Measurements from ENCODE around the gene CTNNBL1.
A peak's percentile ranks its signal among the peaks of the same experiment; 100 is the strongest.

The CTNNBL1 gene

DNA sequence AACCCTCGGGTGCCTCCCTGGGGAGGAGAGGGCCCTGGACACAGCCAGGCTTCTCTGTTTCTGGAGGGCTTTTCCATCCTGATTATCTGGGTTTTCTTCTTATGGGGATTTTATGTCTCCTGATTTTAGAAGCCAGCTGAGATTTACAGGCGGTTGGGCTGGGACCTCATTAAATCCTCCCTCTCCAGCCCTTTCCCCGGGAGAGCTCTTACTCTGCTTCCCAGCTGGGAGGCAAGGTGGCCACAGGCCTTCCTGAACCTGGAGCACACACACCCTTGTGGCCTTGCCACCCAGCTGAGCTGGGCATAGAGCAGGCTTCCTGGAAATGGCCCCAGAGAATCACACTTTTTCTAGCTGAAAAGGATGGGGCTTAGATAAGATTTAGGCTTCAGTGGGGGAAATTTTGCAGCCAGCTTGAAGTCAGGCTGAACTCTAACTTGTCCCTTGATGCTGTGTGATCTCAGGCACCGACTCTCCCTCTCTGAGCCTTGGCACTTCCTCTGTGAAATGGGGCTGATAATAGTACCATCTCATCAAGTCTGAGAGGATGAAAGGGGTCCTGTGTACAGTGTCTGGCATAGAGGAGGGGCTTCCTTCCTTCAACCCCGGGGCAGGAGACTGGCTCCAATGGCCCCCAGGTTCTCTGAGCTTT, 225.7 kb downstream of the CTNNBL1 start:
- DNase-seq: no peak

DNA sequence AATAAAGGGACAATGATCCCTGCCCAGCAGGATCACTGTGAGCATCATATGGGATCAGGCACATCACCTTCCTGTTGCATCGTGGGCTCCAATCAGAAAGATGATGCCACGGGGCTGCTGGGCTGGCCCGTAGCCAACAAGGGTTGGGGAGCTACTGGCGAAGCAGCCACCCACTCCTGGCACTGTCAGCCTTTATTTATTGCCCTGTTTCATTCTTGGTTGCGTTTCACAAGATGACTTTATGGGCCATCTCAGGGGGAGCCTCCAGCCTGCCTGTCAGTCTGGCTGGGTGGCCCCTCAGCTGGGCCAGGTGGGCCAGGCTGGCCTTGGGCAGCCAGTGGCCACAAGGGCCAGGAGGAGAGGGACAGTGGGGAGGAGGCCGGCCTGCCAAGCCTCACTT, 226.4 kb downstream of the CTNNBL1 start:
- DNase-seq: no peak

DNA sequence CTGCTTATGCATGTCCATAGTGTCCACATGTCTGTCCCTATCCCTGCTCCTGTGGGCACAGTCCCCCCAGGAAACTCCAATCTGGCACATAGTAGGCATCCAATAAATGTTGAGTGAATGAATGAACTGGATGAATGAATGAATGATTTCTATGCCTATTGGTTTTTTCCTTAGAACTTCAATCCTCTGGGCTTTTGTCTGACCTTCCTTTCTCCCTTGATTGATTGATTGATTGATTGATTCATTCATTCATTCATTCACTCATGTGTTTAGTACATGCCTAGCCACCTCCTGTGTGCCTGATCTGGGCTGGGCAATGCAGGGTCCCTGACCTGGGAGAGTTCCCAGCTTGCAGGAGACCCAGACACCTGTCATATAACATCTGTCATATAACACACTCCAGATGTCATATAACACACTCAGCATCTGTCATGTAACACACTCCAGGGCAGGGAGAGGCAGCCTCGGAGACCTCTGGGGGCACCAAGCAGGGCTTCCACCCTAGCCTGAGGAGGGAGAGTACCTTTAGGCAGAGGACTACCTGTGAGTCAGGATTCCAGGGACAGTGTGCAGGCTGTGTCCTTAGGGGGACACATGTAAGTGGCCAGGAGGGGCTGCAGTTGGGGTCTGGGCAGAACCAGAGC, 227.0 kb downstream of the CTNNBL1 start:
- DNase-seq: no peak

DNA sequence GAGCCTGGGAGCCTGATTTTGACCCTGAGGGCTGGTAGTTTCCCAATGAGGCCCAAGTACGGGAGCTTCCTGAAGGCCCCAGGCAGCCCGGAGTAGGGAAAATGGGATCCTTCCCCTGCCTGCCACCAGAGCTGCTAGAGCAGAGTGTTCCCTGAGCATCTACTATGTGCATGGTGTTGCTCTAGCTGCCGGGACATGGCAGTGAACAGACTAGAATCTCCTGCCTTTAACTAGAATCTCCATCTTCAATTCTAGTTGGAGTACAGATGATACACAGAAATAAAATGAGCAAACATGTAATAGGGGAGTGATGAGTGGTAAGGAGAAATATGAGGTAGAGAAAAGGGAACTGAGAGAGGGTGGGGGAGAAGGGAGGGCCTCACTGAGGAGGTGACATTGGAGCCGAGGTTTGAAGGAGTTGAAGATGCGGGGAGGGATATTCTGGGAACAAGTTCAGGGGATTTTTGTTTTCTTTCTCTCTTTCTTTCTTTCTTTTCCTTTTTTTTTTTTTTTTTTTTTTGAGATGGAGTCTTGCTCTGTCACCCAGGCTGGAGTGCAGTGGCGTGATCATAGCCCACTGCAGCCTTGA, 227.6 kb downstream of the CTNNBL1 start:
- peak in 1 of 4 experiments; percentile 11 for DNase-seq
